Measurements from ENCODE around the gene CRYBB1.

The CRYBB1 gene

DNA sequence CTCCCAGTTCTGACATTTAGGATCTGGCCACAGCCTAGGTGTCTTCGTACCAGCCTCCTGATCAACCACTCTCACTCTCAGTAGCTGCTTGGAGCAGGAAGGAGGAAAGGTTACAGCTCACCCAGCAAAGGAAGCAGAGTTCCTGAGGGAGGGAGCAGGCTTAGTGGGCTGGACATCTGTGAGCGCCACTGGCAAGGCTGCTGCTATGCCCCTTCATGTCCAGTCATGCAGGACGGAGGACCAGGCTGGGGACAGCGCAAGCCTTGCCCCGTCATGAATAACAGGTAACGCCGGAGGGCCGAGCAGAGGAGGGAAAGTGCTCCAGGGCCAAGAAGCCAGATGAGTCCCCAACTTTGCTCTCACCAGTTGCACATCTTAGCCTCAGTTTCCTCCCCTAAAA is 53.6 kb downstream of the CRYBB1 start:
- TF ChIP-seq SIN3A (IDR thresholded peaks at IDR 0.05; ENCODE audit: borderline replicate concordance, insufficient read depth, low read length) = no peak
- TF ChIP-seq TAF1 (IDR thresholded peaks at IDR 0.05; ENCODE audit: borderline replicate concordance, insufficient read depth, low read length) = no peak
- TF ChIP-seq, protein P1, sequence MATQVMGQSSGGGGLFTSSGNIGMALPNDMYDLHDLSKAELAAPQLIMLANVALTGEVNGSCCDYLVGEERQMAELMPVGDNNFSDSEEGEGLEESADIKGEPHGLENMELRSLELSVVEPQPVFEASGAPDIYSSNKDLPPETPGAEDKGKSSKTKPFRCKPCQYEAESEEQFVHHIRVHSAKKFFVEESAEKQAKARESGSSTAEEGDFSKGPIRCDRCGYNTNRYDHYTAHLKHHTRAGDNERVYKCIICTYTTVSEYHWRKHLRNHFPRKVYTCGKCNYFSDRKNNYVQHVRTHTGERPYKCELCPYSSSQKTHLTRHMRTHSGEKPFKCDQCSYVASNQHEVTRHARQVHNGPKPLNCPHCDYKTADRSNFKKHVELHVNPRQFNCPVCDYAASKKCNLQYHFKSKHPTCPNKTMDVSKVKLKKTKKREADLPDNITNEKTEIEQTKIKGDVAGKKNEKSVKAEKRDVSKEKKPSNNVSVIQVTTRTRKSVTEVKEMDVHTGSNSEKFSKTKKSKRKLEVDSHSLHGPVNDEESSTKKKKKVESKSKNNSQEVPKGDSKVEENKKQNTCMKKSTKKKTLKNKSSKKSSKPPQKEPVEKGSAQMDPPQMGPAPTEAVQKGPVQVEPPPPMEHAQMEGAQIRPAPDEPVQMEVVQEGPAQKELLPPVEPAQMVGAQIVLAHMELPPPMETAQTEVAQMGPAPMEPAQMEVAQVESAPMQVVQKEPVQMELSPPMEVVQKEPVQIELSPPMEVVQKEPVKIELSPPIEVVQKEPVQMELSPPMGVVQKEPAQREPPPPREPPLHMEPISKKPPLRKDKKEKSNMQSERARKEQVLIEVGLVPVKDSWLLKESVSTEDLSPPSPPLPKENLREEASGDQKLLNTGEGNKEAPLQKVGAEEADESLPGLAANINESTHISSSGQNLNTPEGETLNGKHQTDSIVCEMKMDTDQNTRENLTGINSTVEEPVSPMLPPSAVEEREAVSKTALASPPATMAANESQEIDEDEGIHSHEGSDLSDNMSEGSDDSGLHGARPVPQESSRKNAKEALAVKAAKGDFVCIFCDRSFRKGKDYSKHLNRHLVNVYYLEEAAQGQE (IDR thresholded peaks at IDR 0.05; ENCODE audit: insufficient read depth in 1 of 2, low read depth in 2 of 2, low read length in 2 of 2) = no peak
- no peak for TF ChIP-seq POLR2AphosphoS5 (IDR thresholded peaks at IDR 0.05; ENCODE audit: low read depth, low read length)
- no peak for TF ChIP-seq FOXP2 (optimal IDR thresholded peaks at IDR 0.05; ENCODE audit: borderline replicate concordance, extremely low read depth, extremely low read length, insufficient read depth)

DNA sequence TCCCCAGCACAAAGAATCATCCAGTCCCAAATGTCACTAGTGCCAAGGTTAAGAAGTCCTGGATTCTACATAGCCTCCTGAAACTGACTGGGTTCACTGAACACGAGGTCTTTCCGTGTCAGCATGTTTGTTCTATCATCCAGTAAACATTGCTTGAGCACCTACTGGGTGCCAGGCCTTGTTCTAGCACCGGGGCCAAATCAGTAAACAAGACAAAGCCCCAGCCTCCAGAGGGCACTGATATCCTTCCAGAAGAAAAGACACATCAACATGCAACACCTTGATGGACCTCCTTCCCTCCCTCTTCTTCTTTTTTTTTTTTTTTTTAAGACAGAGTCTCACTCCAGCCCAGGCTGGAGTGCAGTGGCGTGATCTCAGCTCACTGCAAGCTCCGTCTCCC is 54.8 kb downstream of the CRYBB1 start:
- no peak for TF ChIP-seq SIN3A (IDR thresholded peaks at IDR 0.05; ENCODE audit: borderline replicate concordance, insufficient read depth, low read length)
- no peak for TF ChIP-seq POLR2AphosphoS5 (IDR thresholded peaks at IDR 0.05; ENCODE audit: low read depth, low read length)
- TF ChIP-seq TAF1 (IDR thresholded peaks at IDR 0.05; ENCODE audit: borderline replicate concordance, insufficient read depth, low read length) = no peak
- TF ChIP-seq FOXP2 (optimal IDR thresholded peaks at IDR 0.05; ENCODE audit: borderline replicate concordance, extremely low read depth, extremely low read length, insufficient read depth) = no peak
- TF ChIP-seq, protein P1 (IDR thresholded peaks at IDR 0.05; ENCODE audit: insufficient read depth in 1 of 2, low read depth in 2 of 2, low read length in 2 of 2) = no peak

DNA sequence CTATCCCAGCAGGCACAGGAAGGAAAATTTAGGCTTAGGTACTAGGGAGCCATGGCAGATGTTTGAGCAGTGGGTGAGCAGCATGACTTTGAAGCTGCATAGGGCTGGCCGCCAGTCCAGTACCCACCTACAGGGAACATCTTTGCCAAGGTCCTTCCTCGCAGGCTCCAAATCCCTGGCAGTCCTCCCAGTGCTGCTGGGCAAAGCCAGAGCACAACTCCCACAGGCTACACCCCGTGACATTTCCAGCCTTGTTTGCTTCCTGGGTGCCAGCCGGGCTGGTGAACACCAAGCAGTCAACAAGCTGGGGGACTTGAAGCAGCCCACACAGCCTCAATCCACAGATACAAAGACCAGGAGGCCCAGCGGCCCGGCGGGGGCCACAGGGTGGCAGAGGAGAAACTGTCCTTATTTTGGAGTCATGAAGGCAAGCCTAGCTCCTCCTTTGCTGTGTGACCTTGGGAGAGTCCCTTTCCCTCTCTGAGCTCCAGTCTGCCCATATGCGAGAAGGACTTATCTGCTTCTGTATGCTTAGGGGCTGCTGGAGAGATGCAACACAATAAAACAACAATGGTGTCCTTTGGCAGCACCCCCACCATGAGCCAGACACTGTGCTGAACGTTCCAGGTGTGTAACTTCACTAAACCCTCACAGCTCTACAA is 55.9 kb downstream of the CRYBB1 start:
- TF ChIP-seq SIN3A (IDR thresholded peaks at IDR 0.05; ENCODE audit: borderline replicate concordance, insufficient read depth, low read length) = no peak
- no peak for TF ChIP-seq TAF1 (IDR thresholded peaks at IDR 0.05; ENCODE audit: borderline replicate concordance, insufficient read depth, low read length)
- TF ChIP-seq FOXP2 (optimal IDR thresholded peaks at IDR 0.05; ENCODE audit: borderline replicate concordance, extremely low read depth, extremely low read length, insufficient read depth) = no peak
- TF ChIP-seq POLR2AphosphoS5 (IDR thresholded peaks at IDR 0.05; ENCODE audit: low read depth, low read length) = no peak
- TF ChIP-seq, protein P1 (IDR thresholded peaks at IDR 0.05; ENCODE audit: insufficient read depth in 1 of 2, low read depth in 2 of 2, low read length in 2 of 2) = no peak

DNA sequence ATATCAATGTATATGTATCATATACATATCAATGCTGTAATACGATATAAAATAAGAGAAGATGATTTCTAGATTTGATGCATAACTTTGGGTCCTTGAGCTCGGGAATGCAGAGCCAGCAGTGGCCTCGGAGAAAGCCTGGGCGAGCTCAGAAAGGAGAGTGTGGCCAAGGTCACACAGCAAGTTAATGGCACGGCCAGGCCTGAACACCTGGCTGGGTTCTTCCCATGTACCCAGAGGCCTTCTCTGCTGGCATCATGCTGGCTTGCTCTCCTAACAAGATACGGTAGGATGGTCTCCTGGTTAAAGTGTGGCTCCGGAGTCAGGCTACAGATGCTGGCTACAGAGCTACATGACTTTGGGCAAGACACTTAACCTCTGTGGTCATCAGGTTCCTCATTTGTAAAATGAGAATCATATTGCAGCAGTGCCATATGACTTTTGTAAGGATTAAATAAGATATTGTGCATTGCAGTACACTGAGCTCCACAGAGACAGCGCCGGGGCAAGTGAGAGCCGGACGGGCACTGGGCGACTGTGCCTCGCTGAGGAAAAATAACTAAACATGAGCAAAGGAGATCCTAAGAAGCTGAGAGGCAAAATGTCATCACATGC is 57.8 kb downstream of the CRYBB1 start:
- no peak for TF ChIP-seq SIN3A (IDR thresholded peaks at IDR 0.05; ENCODE audit: borderline replicate concordance, insufficient read depth, low read length)
- no peak for TF ChIP-seq TAF1 (IDR thresholded peaks at IDR 0.05; ENCODE audit: borderline replicate concordance, insufficient read depth, low read length)

DNA sequence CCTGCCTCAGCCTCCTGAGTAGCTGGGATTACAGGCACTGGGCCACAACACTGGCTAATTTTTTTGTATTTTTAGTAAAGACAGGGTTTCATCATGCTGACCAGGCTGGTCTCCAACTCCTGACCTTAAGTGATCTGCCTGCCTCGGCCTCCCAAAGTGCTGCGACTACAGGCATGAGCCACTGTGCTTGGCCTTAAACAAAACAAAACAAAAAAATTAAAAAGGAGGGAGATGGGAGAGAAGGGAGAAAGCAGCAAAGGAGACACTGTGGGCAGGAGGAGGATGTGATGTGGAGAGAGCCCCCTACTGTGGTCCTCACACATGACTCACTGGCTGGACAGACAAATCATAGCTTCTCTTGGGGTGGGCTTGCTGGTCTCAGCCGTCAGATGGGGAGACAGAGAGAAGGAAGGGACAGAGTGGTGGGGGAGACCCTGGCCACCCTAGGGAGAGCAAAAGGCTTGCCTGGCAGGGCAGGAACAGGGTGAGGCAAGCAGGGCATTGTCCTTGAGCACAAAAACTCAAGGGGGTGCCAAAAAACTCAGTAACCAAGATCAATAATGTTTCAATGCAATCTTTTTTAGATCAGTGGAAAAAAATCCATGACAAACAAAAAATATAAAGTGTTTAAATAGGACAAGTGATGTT is 59.5 kb downstream of the CRYBB1 start:
- TF ChIP-seq, protein P1 (IDR thresholded peaks at IDR 0.05; ENCODE audit: insufficient read depth in 1 of 2, low read depth in 2 of 2, low read length in 2 of 2) = no peak
- no peak for TF ChIP-seq FOXP2 (optimal IDR thresholded peaks at IDR 0.05; ENCODE audit: borderline replicate concordance, extremely low read depth, extremely low read length, insufficient read depth)

All from PFSK-1 (cell line).